HEK293T (cell line): ENCODE data around the gene NR1H4.

ENCODE experiments used
- CTCF ChIA-PET: fragments of 350-600 bp; formaldehyde crosslinking; extraction: SDS; loops from one replicate; lab custom pipeline; 2021; ENCODE audit warnings: antibody characterized with exemption, inconsistent platforms; lab: Yijun Ruan, JAX
- POLR2A ChIA-PET: fragments of 350-600 bp; formaldehyde crosslinking; extraction: SDS; loops from one replicate; lab custom pipeline; 2020; ENCODE audit warnings: antibody characterized with exemption, inconsistent platforms; lab: Yijun Ruan, JAX
- DNase-seq: peaks from one replicate; pipeline ENCODE4 v3.0.0; 2012; ENCODE audit warnings: mixed read lengths; ENCODE audit errors: extremely low spot score
- ARNT ChIP-seq: fragments of 450-650 bp; IDR thresholded peaks from 2 replicates; pipeline ENCODE4 v1.6.1; 2017; ENCODE audit warnings: mild to moderate bottlenecking
- BHLHE40 ChIP-seq: fragments of 450-650 bp; IDR thresholded peaks from 2 replicates; pipeline ENCODE4 v1.6.1; 2016; ENCODE audit warnings: mild to moderate bottlenecking, moderate library complexity, borderline replicate concordance
- CTBP1 ChIP-seq: fragments of 450-650 bp; IDR thresholded peaks from 2 replicates; pipeline ENCODE4 v1.6.1; 2016; ENCODE audit warnings: borderline replicate concordance
- ELF4 ChIP-seq: fragments of 450-650 bp; IDR thresholded peaks from 2 replicates; pipeline ENCODE4 v1.6.1; 2017; ENCODE audit warnings: antibody characterized with exemption
- FOXA1 ChIP-seq: fragments of 450-650 bp; IDR thresholded peaks from 2 replicates; pipeline ENCODE4 v1.6.1; 2016; ENCODE audit warnings: mild to moderate bottlenecking
- FOXK2 ChIP-seq: fragments of 450-650 bp; IDR thresholded peaks from 2 replicates; pipeline ENCODE4 v1.6.1; 2016; ENCODE audit warnings: mild to moderate bottlenecking
- FOXM1 ChIP-seq: fragments of 450-650 bp; IDR thresholded peaks from 2 replicates; pipeline ENCODE4 v1.6.1; 2017; ENCODE audit warnings: mild to moderate bottlenecking, borderline replicate concordance
- HDGF ChIP-seq: fragments of 450-650 bp; IDR thresholded peaks from 2 replicates; pipeline ENCODE4 v1.6.1; 2017; ENCODE audit warnings: antibody characterized with exemption, borderline replicate concordance
- L3MBTL2 ChIP-seq: fragments of 450-650 bp; conservative IDR thresholded peaks from 2 replicates; pipeline ENCODE4 v1.6.1; 2016; ENCODE audit warnings: mild to moderate bottlenecking
- LEF1 ChIP-seq: fragments of 450-650 bp; IDR thresholded peaks from 2 replicates; pipeline ENCODE4 v1.6.1; 2017; ENCODE audit warnings: mild to moderate bottlenecking, borderline replicate concordance
- NFRKB ChIP-seq: fragments of 450-650 bp; IDR thresholded peaks from 2 replicates; pipeline ENCODE4 v1.6.1; 2016; ENCODE audit warnings: mild to moderate bottlenecking, moderate library complexity
- SP1 ChIP-seq: fragments of 450-650 bp; IDR thresholded peaks from 2 replicates; pipeline ENCODE4 v1.6.1; 2017
- SUZ12 ChIP-seq: fragments of 450-650 bp; IDR thresholded peaks from 2 replicates; pipeline ENCODE4 v1.6.1; 2016; ENCODE audit warnings: mild to moderate bottlenecking
- TARDBP ChIP-seq: fragments of 450-650 bp; IDR thresholded peaks from 2 replicates; pipeline ENCODE4 v1.6.1; 2016
- ZNF384 ChIP-seq: fragments of 450-650 bp; IDR thresholded peaks from 2 replicates; pipeline ENCODE4 v1.6.1; 2016
- TF ChIP-seq, protein P1 (sequence below): fragments of 450-650 bp; IDR thresholded peaks from 2 replicates; pipeline ENCODE4 v1.6.1; 2016

The NR1H4 gene

DNA sequence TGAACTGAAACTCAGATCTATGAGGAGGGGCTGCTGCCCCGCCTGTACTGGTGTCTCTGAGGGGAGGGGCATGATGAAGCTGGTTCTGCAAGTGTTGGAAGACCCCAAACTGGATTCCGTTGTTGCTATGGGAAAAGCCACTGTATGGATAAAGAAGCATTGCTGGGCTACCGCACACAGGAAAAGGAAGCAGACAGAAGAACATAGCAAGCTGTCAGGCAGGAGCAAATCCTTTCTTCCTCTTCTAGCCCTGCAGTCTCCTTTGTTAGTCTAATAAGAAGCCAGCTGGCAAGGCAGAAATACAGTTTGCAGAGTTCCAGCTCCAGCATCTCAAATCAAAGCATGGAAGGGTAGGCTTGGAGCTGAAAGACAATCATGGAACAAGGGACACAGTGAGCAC is 26.3 kb upstream of the NR1H4 start:
- TF ChIP-seq FOXA1 (no peak), FOXM1 (no peak), HDGF (no peak), ELF4 (no peak), TARDBP (no peak), FOXK2 (no peak), CTBP1 (no peak), NFRKB (no peak), ARNT (no peak), BHLHE40 (no peak), ZNF384 (no peak), SUZ12 (no peak)
- DNase-seq = no peak
- ChIA-PET POLR2A (no interaction called here), CTCF (interaction anchor here (0.9 to 1.0 kb wide), 2 partner anchors 42 to 43 kb away, joined by 3 read pairs; no protein-coding TSS in a partner anchor)

DNA sequence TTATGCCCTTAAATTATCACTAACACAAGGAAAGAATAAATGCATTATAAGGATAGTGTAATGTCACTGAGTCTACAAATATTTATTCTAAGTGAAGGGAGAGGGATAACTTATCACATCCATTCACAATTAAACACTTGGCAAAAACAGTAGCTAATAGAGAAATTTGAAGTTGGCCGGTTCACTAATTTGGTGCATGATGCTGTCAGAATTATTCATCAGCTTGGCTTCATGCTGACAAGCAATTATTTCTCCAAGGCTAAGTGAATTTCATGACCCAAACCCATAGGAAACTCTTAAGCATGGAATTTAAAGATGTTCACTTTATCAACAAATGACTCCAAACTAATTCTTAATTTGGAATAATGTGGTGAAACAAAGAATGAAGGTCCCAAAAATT is 25.0 kb upstream of the NR1H4 start:
- ChIA-PET POLR2A (no interaction called here), CTCF (no interaction called here)
- TF ChIP-seq TARDBP (no peak), HDGF (no peak), ZNF384 (no peak), LEF1 (no peak), BHLHE40 (no peak), L3MBTL2 (no peak), SP1 (no peak), FOXM1 (no peak), FOXK2 (no peak), FOXA1 (no peak), ELF4 (no peak)
- TF ChIP-seq, protein P1, sequence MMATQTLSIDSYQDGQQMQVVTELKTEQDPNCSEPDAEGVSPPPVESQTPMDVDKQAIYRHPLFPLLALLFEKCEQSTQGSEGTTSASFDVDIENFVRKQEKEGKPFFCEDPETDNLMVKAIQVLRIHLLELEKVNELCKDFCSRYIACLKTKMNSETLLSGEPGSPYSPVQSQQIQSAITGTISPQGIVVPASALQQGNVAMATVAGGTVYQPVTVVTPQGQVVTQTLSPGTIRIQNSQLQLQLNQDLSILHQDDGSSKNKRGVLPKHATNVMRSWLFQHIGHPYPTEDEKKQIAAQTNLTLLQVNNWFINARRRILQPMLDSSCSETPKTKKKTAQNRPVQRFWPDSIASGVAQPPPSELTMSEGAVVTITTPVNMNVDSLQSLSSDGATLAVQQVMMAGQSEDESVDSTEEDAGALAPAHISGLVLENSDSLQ = no peak
- no peak for DNase-seq

DNA sequence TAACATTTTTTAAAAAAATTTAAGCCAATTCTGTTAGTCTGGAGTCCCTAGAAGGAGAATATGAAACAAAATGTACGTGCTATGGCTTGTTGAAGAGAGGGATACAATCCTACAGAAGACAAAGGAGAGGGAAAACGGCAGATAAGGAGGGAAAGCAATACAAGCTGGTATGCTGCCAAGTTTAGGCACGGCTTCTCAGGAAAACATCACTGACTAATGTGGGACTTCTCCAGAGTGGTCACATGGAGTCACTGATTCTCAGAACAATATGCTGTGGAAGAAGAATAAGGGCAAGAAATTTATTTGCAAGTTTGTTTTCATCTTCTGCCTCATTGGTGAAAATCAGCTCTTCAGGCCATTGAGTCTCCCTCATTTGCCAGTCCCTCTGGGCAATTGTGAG is 22.9 kb upstream of the NR1H4 start:
- no peak for TF ChIP-seq TARDBP
- TF ChIP-seq ELF4 = no peak
- no peak for TF ChIP-seq SP1
- TF ChIP-seq BHLHE40 = no peak
- TF ChIP-seq LEF1 = no peak
- no peak for TF ChIP-seq SUZ12
- no peak for TF ChIP-seq CTBP1
- POLR2A ChIA-PET = no interaction called here
- CTCF ChIA-PET = interaction anchor here (0.7 kb wide), 1 partner anchor 25 kb away, joined by 3 read pairs; no protein-coding TSS in a partner anchor
- no peak for DNase-seq

DNA sequence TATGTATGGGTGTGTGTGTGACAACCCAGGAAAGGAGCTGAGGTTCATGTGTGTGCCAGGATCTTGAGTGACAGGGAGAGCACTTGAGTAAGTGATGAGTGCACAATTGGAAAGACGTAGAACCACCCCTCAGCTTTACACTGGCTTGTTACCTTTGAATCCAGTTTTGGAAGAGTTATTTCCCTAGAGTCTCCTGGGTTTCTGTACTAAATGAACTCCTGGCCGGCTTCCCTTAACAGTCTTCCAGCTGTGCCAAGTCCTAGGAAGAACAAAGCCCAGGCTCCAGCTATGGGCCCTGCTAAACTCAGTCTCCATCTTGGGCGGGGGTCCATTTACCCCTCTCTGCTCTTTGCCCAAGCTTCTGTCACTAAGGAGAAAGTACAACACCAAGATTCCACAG is 19.7 kb upstream of the NR1H4 start:
- no peak for TF ChIP-seq CTBP1
- POLR2A ChIA-PET = interaction anchor here (1.0 kb wide), 1 partner anchor 45 kb away, joined by 3 read pairs; no protein-coding TSS in a partner anchor
- CTCF ChIA-PET = no interaction called here
- DNase-seq = no peak

DNA sequence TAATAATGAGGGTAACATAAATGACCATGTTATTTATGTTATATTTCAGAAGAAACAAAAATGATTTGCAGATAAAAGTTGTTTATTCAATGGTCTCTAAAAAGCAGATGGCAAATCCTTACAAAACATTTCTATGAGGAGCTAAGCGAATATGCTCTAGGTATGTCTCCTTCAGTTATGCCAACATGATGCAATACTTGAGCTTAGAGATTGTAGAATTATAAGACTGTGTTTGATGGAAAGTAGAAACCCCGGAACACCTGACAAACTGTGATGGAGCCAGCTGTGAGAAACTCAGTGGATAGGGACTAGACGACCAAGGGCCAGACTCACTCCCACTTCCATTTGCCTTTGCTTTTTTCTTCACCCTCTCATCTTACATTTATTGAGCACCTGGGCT is 17.8 kb upstream of the NR1H4 start:
- TF ChIP-seq LEF1 (no peak), SUZ12 (no peak), FOXK2 (no peak), TARDBP (no peak), ELF4 (no peak), FOXM1 (no peak), CTBP1 (no peak), ZNF384 (no peak), HDGF (no peak), ARNT (no peak), NFRKB (no peak), BHLHE40 (no peak), FOXA1 (no peak), L3MBTL2 (no peak)
- POLR2A ChIA-PET = no interaction called here
- CTCF ChIA-PET = no interaction called here
- no peak for DNase-seq

DNA sequence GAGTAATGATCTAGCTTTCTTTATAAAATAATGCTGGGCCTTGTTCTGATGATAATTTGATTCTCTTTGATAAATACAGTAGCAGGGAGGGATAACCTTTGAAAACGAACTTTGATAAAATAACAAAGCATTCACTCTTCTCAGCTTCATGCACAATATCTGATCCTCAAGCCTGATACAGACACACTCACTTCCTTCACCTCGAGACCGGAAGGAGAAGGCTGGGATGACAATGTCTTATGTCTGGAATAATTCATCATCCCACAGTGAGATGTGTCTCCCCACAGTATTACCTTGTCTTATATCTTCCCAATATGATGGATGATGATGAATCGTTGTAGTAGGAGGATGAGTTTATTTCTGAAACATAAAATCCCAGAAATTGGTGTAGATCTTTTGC is 15.5 kb upstream of the NR1H4 start:
- DNase-seq = no peak
- ChIA-PET POLR2A (no interaction called here), CTCF (no interaction called here)
- TF ChIP-seq TARDBP (no peak), ELF4 (no peak), CTBP1 (no peak), LEF1 (no peak), SUZ12 (no peak), ARNT (no peak), FOXA1 (no peak), NFRKB (no peak)

DNA sequence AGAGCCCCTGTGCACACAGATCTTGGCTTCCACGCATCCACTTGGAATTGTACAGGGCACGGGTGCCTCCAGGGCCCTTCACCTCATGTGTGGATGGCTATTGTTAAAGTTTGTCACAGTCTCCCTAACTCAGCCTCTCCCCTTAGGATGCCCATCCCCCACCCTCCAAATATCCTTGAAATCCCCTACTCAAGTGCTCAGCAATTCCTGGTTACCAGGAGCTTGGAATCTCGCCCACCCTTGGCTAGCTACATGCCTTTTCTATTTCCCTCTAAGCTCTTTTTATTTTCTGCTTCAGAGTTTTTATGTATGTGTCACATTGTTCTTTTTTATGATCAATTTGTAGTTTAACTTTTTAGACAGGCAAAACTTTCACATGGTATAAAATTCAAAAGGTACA is 13.0 kb upstream of the NR1H4 start:
- POLR2A ChIA-PET = no interaction called here

More for the DNA sequence above, 13.0 kb upstream of the NR1H4 start:
- TF ChIP-seq FOXK2 (no peak), TARDBP (no peak), FOXM1 (no peak), NFRKB (no peak), FOXA1 (no peak), ELF4 (no peak), ARNT (no peak), ZNF384 (no peak), CTBP1 (no peak)
- TF ChIP-seq, protein P1 = no peak
- no peak for DNase-seq
- CTCF ChIA-PET = no interaction called here
